Panc1 (cell line): Measurements from ENCODE around the gene ITM2C. TPM values are rescaled to one million over a fixed set of nuclear protein-coding genes. Genes with fewer than 3 reads are reported as not detected.

Experiments
- ATAC-seq: fragments of 200-7000 bp; cut with Tn5 transposase; 2 replicates; pipeline ENCODE4 v1.9.1; 2020; ENCODE audit warnings: mild to moderate bottlenecking, moderate library complexity
- BruUV-seq: library from RNA; stranded (reverse); fragments of 400-500 nt; replicated peaks from 2 replicates; lab custom pipeline; 2021; lab: Mats Ljungman, UMichigan
- CTCF ChIA-PET: fragments of 300-600 bp; sonication (Branson Sonifier 250); formaldehyde crosslinking; loops from one replicate; lab custom pipeline; 2022; ENCODE audit warnings: antibody characterized with exemption; lab: Charles Lee
- POLR2A ChIA-PET: fragments of 300-600 bp; sonication (Branson Sonifier 250); formaldehyde crosslinking; loops from one replicate; lab custom pipeline; 2022; ENCODE audit warnings: antibody characterized with exemption; lab: Charles Lee
- DNase-seq: peaks from one replicate; pipeline ENCODE4 v3.0.0-alpha.2; 2010; ENCODE audit warnings: low read depth, low spot score
- H3K27ac ChIP-seq: 2 replicates; pipeline ENCODE4 v1.5.1; 2011; ENCODE audit warnings: mild to moderate bottlenecking, low read length, inconsistent platforms
- H3K27me3 ChIP-seq: fragments of 200-500 bp; sonication (Bioruptor generic); 2 replicates; pipeline ENCODE4 v1.6.0; 2014; ENCODE audit warnings: low read length, inconsistent platforms; ENCODE audit not compliant: control insufficient read depth, insufficient read depth
- H3K36me3 ChIP-seq: fragments of 200-500 bp; sonication (Bioruptor generic); 2 replicates; pipeline ENCODE4 v1.5.1; 2014; ENCODE audit warnings: inconsistent platforms, mild to moderate bottlenecking, low read length, moderate library complexity; ENCODE audit not compliant: control insufficient read depth, insufficient read depth
- H3K4me1 ChIP-seq: 2 replicates; pipeline ENCODE4 v1.5.1; 2011; ENCODE audit warnings: inconsistent platforms, mild to moderate bottlenecking, low read length, moderate library complexity; ENCODE audit not compliant: control insufficient read depth, insufficient read depth
- H3K4me3 ChIP-seq, 2 experiments: 2 replicates each; pipeline ENCODE4 v1.5.1; 2011 to 2012; ENCODE audit warnings: low read depth in 2 of 2, low read length in 2 of 2, mild to moderate bottlenecking in 2 of 2, inconsistent platforms in 1 of 2, moderate library complexity in 1 of 2
- H3K9me3 ChIP-seq: fragments of 200-500 bp; sonication (Bioruptor generic); 2 replicates; pipeline ENCODE4 v1.5.1; 2014; ENCODE audit warnings: low read depth, mild to moderate bottlenecking, inconsistent platforms, low read length, moderate library complexity; ENCODE audit not compliant: control insufficient read depth, insufficient read depth
- POLR2AphosphoS5 ChIP-seq: IDR thresholded peaks from 2 replicates; pipeline ENCODE4 v1.6.1; 2012; ENCODE audit warnings: mild to moderate bottlenecking, low read depth, low read length, moderate library complexity
- SIN3A ChIP-seq: IDR thresholded peaks from 2 replicates; pipeline ENCODE4 v1.6.1; 2012; ENCODE audit warnings: low read depth, mild to moderate bottlenecking, low read length, moderate library complexity, borderline replicate concordance; ENCODE audit not compliant: insufficient read depth
- TCF7L2 ChIP-seq: IDR thresholded peaks from 2 replicates; pipeline ENCODE4 v1.6.1; 2011; ENCODE audit warnings: mild to moderate bottlenecking, low read depth, low read length, inconsistent platforms
- in situ Hi-C: cut with HindIII; loops from 2 replicates; pipeline ENCODE4 v1.10.0; 2016; ENCODE audit warnings: low sequenced_read_pairs, low pct_unique_long_range_greater_than_20kb
- intact Hi-C: fragments of 100-400 bp; cut with micrococcal nuclease; formaldehyde crosslinking; loops from one replicate; pipeline ENCODE4 v1.10.0; 2022; ENCODE audit not compliant: unreplicated experiment
- total RNA-seq: library from RNA; stranded (reverse); gene quantifications from one replicate; pipeline ENCODE4 v1.2.1, GENCODE V29; 2021; ENCODE audit not compliant: unreplicated experiment
- TF ChIP-seq, protein P1 (sequence below): fragments of 450-650 bp; IDR thresholded peaks from 2 replicates; pipeline ENCODE4 v1.5.1; 2017; ENCODE audit warnings: mild to moderate bottlenecking
- TF ChIP-seq, protein P2 (sequence below), 2 experiments: IDR thresholded peaks; 2 replicates each; pipeline ENCODE4 v1.6.1; 2011 to 2012; ENCODE audit warnings: low read depth in 2 of 2, control low read depth in 1 of 2, low read length in 1 of 2, mild to moderate bottlenecking in 1 of 2, moderate library complexity in 1 of 2; ENCODE audit not compliant: insufficient read depth in 1 of 2

The ITM2C gene
- total RNA-seq, 1 experiment from 2014 or later: 114 TPM

DNA sequence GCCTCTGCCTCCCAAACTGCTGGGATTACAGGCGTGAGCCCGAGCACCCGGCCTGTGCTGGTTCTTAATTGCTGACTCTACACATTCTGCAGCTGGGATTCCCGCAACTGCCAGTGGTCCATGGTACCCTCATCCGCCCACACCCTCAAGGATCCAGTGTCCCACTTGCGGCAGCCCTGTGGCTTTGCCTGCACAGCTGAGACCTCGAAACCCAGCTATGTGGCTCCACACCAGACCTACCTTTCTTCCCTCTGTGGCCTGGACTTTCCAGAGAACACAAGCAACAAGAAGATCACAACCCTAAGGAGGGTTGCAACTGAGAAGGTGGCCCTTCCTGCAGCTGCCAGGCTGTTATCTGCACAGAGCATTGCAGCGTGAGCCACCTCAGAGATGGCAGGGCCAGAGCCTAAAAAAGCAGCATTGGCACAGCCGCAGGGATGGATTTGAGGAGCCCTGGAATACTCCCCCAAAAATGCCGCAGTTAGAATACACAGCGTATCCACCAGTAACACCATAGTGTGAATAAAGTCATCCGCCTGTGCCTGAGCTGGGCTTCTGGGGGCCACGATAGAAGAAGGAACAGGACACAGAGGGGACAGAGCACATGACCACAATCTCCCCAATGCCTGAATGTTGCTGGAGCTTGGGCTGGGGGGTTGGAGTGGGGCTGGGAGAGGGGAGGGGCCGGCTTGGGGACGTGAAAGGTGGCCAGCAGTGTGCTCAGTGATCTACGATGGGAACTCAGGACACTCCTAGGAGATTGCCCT is 58.4 kb downstream of the ITM2C start:
- peaks cover 10% of the 10 kb centered on the region for H3K27me3 ChIP-seq
- no peak for DNase-seq
- ATAC-seq: no peak
- no peaks in the 10 kb centered on the region for H3K4me1 ChIP-seq
- ChIA-PET POLR2A (no interaction called here), CTCF (no interaction called here)
- intact Hi-C loops (no loop called here), in situ Hi-C loops (no loop called here)
- no peak overlapping the region for H3K4me3 ChIP-seq
- H3K9me3 ChIP-seq: no peaks in the 10 kb centered on the region
- TF ChIP-seq TCF7L2 (no peak), POLR2AphosphoS5 (no peak), SIN3A (no peak)
- TF ChIP-seq, protein P1, sequence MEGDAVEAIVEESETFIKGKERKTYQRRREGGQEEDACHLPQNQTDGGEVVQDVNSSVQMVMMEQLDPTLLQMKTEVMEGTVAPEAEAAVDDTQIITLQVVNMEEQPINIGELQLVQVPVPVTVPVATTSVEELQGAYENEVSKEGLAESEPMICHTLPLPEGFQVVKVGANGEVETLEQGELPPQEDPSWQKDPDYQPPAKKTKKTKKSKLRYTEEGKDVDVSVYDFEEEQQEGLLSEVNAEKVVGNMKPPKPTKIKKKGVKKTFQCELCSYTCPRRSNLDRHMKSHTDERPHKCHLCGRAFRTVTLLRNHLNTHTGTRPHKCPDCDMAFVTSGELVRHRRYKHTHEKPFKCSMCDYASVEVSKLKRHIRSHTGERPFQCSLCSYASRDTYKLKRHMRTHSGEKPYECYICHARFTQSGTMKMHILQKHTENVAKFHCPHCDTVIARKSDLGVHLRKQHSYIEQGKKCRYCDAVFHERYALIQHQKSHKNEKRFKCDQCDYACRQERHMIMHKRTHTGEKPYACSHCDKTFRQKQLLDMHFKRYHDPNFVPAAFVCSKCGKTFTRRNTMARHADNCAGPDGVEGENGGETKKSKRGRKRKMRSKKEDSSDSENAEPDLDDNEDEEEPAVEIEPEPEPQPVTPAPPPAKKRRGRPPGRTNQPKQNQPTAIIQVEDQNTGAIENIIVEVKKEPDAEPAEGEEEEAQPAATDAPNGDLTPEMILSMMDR: no peak
- TF ChIP-seq, protein P2, sequence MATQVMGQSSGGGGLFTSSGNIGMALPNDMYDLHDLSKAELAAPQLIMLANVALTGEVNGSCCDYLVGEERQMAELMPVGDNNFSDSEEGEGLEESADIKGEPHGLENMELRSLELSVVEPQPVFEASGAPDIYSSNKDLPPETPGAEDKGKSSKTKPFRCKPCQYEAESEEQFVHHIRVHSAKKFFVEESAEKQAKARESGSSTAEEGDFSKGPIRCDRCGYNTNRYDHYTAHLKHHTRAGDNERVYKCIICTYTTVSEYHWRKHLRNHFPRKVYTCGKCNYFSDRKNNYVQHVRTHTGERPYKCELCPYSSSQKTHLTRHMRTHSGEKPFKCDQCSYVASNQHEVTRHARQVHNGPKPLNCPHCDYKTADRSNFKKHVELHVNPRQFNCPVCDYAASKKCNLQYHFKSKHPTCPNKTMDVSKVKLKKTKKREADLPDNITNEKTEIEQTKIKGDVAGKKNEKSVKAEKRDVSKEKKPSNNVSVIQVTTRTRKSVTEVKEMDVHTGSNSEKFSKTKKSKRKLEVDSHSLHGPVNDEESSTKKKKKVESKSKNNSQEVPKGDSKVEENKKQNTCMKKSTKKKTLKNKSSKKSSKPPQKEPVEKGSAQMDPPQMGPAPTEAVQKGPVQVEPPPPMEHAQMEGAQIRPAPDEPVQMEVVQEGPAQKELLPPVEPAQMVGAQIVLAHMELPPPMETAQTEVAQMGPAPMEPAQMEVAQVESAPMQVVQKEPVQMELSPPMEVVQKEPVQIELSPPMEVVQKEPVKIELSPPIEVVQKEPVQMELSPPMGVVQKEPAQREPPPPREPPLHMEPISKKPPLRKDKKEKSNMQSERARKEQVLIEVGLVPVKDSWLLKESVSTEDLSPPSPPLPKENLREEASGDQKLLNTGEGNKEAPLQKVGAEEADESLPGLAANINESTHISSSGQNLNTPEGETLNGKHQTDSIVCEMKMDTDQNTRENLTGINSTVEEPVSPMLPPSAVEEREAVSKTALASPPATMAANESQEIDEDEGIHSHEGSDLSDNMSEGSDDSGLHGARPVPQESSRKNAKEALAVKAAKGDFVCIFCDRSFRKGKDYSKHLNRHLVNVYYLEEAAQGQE (IDR thresholded peaks at IDR 0.05; ENCODE audit: insufficient read depth in 1 of 2, low read depth in 2 of 2, low read length in 1 of 2): no peak
- BruUV-seq: no TSS peak
- H3K27ac ChIP-seq: no peak overlapping the region
- H3K36me3 ChIP-seq: no peaks in the 10 kb centered on the region

- H3K27ac ChIP-seq: no peak overlapping the region
- 0 out of 2 replicates have a peak, but pooled peaks have one; percentile 33 for ATAC-seq
- ChIA-PET CTCF (no interaction called here), POLR2A (no interaction called here)
- H3K27me3 ChIP-seq: peaks cover 8% of the 10 kb centered on the region
- DNase-seq: no peak
- H3K4me3 ChIP-seq: no peak overlapping the region
- H3K4me1 ChIP-seq: no peaks in the 10 kb centered on the region
- no TSS peak for BruUV-seq
- TF ChIP-seq TCF7L2: no peak
- no peak for TF ChIP-seq POLR2AphosphoS5
- TF ChIP-seq, protein P2 (IDR thresholded peaks at IDR 0.05; ENCODE audit: insufficient read depth in 1 of 2, low read depth in 2 of 2, low read length in 1 of 2): no peak
- no peak for TF ChIP-seq SIN3A
- TF ChIP-seq, protein P1: no peak
- intact Hi-C loops (no loop called here), in situ Hi-C loops (no loop called here)
- H3K9me3 ChIP-seq: no peaks in the 10 kb centered on the region
- H3K36me3 ChIP-seq: no peaks in the 10 kb centered on the region
Observed at GRCh38 chr2:230924092-230924469, 59.3 kb downstream of the ITM2C start.
